ENCODE measurements around the gene HTR4.

GRCh38 chr5:148599187-148599586 is 55.1 kb downstream of the HTR4 start:
- TF ChIP-seq CTCF (IDR thresholded peaks at IDR 0.05) (no peak), EZH2 (IDR thresholded peaks at IDR 0.05) (no peak), EZH2phosphoT487 (IDR thresholded peaks at IDR 0.05) (no peak)

Measured in neural progenitor cell (in vitro differentiated cells).